Fibroblast of lung (primary cell): ENCODE measurements around the gene HSPA5.
"Not testable (repeated sequence)": the region's sequence is repeated elsewhere in the genome, so short reads cannot be mapped to it uniquely, and the experiment has no call there.

ENCODE experiments used
- CTCF ChIP-seq, 2 donors: IDR thresholded peaks in 1 of 2; conservative IDR thresholded peaks in 1 of 2; 1 replicate in 1 of 2; 2 replicates in 1 of 2; pipeline ENCODE4 v1.5.1; 2011 to 2012; ENCODE audit warnings: low read length in 2 of 2, control low read depth in 1 of 2, inconsistent platforms in 1 of 2, low read depth in 1 of 2, mild to moderate bottlenecking in 1 of 2
- EZH2 ChIP-seq: IDR thresholded peaks from 2 replicates; pipeline ENCODE4 v1.5.1; 2012; ENCODE audit warnings: low read length, control low read depth, mild to moderate bottlenecking; ENCODE audit errors: missing control alignments

- TF ChIP-seq CTCF (conservative IDR thresholded peaks at IDR 0.05 in 1 of 2, IDR thresholded peaks at IDR 0.05 in 1 of 2; ENCODE audit: low read depth in 1 of 2, low read length in 2 of 2); EZH2: not testable (repeated sequence)
Measured at GRCh38 chr9:125234099-125234498, 7.0 kb downstream of the HSPA5 start.
